GM21825 (cell line): ENCODE measurements around the gene GALNT18.
"Not testable (repeated sequence)": the region's sequence is repeated elsewhere in the genome, so short reads cannot be mapped to it uniquely, and the experiment has no call there.

ENCODE experiments used
- ATAC-seq: cut with Tn5 transposase; IDR thresholded peaks from one replicate; pipeline ENCODE4 v1.9.1; 2021; ENCODE audit warnings: mild to moderate bottlenecking, moderate library complexity; ENCODE audit not compliant: unreplicated experiment

Gene GALNT18

DNA sequence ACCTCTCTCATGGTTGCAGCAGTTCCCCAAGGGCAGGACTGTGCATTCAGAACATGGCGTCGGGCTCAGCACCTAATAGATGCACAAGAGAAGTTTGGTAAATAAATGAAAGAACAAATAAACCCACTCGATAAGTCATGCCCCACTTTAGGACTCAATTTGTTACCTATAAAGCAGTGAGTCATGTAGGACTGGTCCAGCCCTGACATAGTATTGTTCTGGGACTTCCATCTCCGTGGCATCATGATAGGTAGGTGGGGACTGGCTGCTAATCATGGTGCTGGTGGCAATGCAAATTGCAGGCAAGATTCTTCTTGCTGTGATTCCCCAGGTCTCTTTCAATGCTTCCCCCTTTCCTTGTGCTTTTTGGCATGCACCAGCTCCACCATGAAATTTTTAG, 150.6 kb downstream of the GALNT18 start:
- no peak for ATAC-seq

DNA sequence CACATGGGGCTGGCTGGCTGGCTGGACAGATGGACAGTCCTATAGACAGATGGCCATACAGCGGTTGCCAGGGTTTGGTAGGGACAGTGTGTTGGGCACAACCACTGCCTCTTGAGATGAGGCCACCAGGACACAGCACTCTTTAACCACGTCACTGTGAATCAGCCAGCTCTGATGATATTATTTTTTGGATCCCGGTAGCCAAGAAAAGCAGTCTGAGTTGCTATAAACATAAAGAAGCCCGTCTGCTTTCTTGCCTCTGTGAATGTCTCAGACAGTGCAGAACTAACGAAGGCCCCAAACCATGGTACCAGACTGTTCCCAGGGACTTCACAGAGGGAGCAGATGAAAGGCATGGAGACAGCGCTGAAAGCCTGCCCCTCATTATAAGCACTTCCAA, 152.9 kb downstream of the GALNT18 start:
- no peak for ATAC-seq

DNA sequence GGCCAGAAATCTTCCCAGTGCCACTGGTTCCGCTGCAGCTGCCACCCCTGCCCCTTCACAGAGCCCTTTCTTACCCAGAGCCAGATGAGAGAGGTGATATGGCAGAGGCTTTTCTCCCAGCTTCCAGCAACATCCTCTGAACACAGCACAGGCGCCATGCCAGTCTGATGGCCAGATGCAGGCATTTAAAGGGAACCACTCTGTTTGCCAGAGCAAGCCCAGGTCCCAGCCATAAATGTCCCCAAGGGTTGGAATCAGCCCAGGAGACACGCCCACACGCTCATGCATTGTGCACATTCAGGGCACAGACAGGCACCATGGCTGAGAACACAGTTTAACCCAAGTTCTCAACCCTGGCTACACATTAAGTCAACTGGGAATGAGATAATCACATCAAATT, 154.5 kb downstream of the GALNT18 start:
- ATAC-seq, result no peak

DNA sequence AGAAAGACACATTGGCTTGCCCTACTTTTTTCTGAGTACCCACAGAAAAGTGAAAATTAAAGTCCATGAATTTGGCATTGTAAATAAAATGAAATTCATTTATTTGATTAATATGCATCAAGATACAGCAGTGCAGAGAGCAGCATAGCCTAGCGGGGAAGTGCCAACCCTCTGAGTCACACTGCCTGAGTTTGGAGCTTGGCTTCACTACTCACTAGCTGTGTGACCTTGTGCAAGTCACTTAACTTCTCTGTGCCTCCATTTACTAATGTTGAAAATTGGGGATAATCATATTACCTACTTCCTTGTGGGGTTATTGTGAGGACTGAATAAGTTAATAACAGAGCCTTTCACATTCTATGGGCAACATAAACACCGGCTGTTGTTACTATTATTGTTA, 157.2 kb downstream of the GALNT18 start:
- ATAC-seq, result no peak

DNA sequence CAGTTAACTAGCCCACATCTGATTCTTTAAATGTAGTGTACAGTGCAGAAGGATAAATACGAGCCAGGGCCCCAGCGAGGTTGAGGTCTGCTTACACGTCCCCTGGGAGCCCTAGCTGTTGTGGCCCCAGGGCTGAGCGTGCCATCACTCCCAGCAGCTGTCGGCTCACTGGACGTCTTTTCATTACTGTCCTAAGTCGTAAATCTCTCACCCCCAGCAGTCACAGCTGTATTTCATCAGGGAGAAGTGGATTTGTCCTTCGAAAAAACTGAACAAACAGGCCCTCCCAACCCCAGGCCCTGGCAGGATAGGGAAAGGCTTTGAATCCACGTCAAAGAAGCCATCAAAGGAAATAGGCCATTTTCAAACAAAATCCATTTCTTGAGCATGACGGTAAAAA, 158.4 kb downstream of the GALNT18 start:
- ATAC-seq, result no peak

GRCh38 chr11:11461473-11461872, 160.3 kb downstream of the GALNT18 start:
- no peak for ATAC-seq

- ATAC-seq, result no peak
Measured at GRCh38 chr11:11459578-11459977, 162.2 kb downstream of the GALNT18 start.

GRCh38 chr11:11458485-11458884, 163.3 kb downstream of the GALNT18 start:
- no peak for ATAC-seq

GRCh38 chr11:11458001-11458400, 163.8 kb downstream of the GALNT18 start:
- ATAC-seq, result no peak

DNA sequence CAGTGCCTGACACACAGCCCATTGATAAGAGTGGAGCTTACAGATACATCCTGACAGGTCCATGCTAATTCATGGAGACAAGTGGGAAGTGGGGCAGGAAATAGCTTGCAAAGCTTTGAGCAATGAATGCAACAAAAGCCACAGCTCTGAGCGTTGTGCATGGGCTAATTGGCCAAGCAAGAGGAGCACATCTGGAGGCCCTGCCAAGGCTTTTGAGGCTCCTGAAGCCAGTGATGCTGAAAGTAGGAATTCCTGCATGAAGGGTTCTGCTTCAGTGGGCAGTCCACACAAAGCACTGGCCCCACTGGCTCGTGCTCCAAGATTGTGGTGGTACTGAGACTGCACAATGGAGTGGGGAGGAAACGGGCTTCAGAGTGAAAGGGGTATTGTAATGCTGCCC, 164.9 kb downstream of the GALNT18 start:
- no peak for ATAC-seq

DNA sequence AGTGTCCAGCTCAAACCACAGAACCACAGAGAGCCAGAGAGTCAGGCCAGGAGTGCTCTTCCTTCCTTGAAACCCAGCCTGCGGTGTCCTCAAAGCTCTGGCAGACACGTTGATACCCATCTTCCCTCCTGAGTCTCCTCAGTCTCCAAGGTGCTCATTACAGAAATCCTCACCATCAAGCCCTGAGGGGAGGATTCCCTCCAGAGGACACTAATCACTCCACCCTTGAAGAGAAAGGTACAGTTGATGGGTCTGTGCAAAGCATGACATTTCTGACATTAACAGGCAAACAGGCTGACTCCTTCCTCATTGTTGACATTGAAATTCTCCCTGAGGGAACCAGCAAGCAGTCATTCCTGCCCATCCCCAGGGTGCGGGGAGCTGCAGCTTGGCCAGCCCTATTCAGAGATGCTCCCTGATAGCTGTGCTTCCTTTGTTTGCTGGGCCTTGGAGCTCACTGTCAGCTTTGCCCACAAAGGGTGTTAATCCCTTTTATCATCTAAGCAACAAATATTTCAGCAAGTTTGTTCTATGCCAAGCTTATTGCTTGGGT, 167.1 kb downstream of the GALNT18 start:
- ATAC-seq, result no peak

DNA sequence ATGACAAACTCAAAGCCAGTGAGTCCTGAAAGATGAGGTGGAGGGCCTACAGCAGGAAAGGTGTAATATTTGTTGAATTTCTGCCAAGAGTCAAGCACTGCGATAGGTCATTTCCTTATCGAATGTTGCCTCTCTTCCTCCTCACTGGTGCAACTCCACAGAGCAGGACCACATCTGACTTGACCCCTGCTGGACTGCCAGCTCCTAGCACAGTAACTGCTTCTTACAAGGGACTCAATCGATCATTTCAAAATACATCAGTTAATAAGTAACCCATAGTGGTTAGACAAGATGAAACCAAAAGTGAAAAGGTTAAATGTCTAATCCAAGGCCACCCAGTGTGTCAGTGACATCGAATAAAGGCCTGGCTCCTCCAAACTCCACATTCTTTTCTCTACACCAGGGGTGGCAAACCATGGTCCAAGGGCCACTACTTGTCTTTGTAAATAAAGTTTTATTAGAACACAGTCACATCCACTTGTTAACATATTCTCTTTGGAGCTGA, 170.3 kb downstream of the GALNT18 start:
- ATAC-seq, result peak; percentile 90

- ATAC-seq, result no peak
Measured at GRCh38 chr11:11450744-11451362, 171.0 kb downstream of the GALNT18 start.

- no peak for ATAC-seq
Measured at GRCh38 chr11:11449327-11449726, 172.5 kb downstream of the GALNT18 start.

GRCh38 chr11:11448626-11449025, 173.2 kb downstream of the GALNT18 start:
- no peak for ATAC-seq

DNA sequence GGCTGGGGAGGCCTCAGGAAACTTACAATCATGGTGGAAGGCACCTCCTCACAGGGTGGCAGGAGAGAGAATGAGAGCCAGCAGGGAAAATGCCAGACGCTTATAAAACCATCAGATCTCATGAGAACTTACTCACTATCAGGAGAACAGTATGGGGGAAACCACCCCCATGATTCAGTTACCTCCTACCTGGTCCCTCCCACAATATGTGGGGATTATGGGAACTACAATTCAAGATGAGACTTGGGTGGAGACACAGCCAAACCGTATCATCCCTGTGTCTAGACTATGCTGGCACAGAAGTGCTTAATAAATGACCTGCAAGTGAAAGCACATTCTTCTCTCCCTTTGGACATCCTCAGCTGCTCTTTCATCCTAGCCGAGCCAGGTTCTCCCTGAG, 174.2 kb downstream of the GALNT18 start:
- ATAC-seq, result not testable (repeated sequence)

DNA sequence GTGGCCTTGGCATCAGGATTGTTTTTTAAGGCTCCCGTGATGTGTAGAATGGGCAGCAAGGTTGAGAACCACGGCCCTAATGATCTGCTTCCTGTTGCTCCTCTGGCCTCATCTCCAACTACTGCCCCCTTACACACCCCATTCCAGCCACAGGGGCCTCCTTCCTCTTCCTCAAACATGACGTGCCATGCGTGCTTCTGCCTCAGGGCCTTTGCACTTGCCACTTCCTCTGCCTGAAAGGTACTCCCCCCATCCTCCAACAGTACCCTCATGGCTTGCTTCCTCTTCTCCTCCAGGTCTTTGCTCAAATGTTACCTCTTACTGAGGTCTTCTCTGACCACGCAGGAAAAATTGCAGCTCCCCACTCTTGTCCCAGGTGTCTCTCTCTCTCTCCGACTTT, 174.8 kb downstream of the GALNT18 start:
- ATAC-seq, result no peak

GRCh38 chr11:11446564-11446963, 175.2 kb downstream of the GALNT18 start:
- ATAC-seq, result no peak

GRCh38 chr11:11445441-11446185, 176.2 kb downstream of the GALNT18 start:
- ATAC-seq, result no peak

DNA sequence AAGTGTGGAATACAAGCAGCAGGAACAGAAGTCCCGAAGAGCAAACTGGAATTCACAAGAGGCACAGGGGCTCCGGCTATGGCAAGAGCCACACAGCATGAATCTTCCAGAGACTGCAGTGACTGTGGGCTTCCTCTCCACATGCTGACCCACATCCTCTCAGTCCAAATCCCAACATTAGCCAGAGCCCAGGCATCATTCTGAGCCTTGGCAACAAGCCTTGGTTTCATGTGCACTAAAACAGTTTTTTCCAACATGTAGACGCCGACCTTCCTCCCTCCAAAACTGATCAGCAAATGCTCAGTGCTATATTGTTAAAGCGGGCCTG, 177.0 kb downstream of the GALNT18 start:
- no peak for ATAC-seq

DNA sequence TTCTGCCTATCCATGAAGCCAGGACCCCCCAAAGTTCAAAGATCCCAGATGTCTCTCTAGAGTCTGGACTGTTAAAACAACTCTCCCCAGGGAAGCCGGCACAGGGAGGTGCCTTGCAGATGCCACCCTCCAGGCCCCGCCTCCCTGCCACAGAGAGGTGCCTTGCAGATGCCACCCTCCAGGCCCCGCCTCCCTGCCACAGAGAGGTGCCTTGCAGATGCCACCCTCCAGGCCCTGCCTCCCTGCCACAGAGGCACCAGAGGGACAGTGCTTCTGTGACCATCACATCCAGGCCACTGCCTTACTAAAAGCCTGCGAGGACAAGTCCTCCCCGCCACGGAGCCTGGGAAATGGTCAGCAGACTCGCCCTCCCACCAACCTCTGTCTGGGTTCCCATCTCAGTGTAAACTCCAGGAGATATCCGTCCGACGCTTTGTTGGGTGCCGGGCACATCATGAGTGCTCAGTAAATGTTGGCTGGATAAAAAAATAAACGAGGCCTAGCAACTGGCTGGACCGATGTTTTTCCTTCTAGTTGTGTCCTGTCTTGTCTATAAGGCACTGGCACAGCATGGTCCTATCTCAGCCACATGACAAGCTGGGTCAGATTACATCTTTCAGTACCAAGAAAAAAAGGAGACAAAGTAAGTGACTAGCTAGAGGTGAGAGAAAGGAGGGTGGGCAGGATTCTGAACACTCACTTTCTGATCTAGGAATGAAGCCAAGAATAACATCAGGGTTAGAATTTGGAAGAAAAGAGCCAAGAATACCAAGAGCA, 177.6 kb downstream of the GALNT18 start:
- ATAC-seq, result no peak

GRCh38 chr11:11442791-11443190, 179.0 kb downstream of the GALNT18 start:
- ATAC-seq, result no peak
